ENCODE measurements around the gene RNF220.

RNF220 gene

DNA sequence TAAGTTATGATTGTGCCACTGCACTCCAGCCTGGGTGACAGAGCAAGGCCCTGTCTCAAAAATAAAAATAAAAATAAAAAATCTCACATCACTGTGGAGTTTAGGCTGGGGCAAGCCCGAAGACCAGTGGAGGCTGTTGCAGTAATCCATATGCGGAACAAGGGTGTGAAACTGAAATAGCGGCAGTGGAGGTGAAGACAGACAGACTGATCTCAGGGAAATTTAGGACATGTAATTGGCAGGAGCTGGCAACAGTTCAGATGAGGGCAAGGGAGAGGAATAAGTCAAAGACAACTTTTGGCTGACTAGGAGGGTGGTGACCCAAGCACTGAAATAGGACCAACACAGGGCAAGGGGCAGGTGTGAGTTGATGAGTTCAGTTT, 277.8 kb downstream of the RNF220 start:
- WGBS (ENCODE audit: extremely low coverage, insufficient coverage, insufficient read length): no CpG with 5 or more reads among the region's 3 CpGs
- Histone ChIP-seq H3K27ac (ENCODE audit: low read depth, low read length) (no peak overlapping the region), H3K27me3 (ENCODE audit: insufficient read depth, low read length) (peaks cover under 1% of the 10 kb centered on the region)

GRCh38 chr1:44684525-44684924, 279.5 kb downstream of the RNF220 start:
- DNase-seq: no peak
- no CpG with 5 or more reads among the region's 1 CpG for WGBS (ENCODE audit: extremely low coverage, insufficient coverage, insufficient read length)
- Histone ChIP-seq H3K27ac (ENCODE audit: low read depth, low read length) (no peak overlapping the region), H3K36me3 (ENCODE audit: control insufficient read depth in 1 of 2, insufficient read depth in 2 of 2, low read length in 2 of 2) (no peaks in the 10 kb centered on the region), H3K27me3 (ENCODE audit: insufficient read depth, low read length) (peaks cover 2% of the 10 kb centered on the region), H3K4ac (ENCODE audit: low read depth, low read length) (no peak overlapping the region), H2AK5ac (ENCODE audit: low read length) (no peak overlapping the region), H2BK120ac (ENCODE audit: insufficient read depth, low read length, poor library complexity) (no peak overlapping the region), H2BK12ac (ENCODE audit: low read length) (no peak overlapping the region), H3K4me1 (ENCODE audit: control insufficient read depth in 1 of 2, insufficient read depth in 2 of 2, low read length in 2 of 2) (no peaks in the 10 kb centered on the region), H2AFZ (ENCODE audit: insufficient read depth, low read length, poor library complexity) (no peak overlapping the region), H4K8ac (ENCODE audit: low read depth, low read length) (no peak overlapping the region), H4K91ac (ENCODE audit: low read depth, low read length) (no peak overlapping the region), H3K9me3 (ENCODE audit: insufficient read depth, low read depth, low read length) (no peaks in the 10 kb centered on the region), H3K79me1 (ENCODE audit: low read length) (no peaks in the 10 kb centered on the region), H3K4me3 (ENCODE audit: low read depth, low read length) (no peak overlapping the region), H2BK5ac (ENCODE audit: low read depth, low read length, poor library complexity) (no peak overlapping the region), H3K79me2 (ENCODE audit: control insufficient read depth, insufficient read depth, low read length, poor library complexity) (no peaks in the 10 kb centered on the region), H3K23ac (ENCODE audit: low read length) (no peak overlapping the region), H3K9ac (ENCODE audit: low read length) (no peak overlapping the region), H4K12ac (ENCODE audit: low read depth, low read length) (no peak overlapping the region), H3K4me2 (ENCODE audit: low read length) (no peak overlapping the region), H3K18ac (ENCODE audit: low read length) (no peak overlapping the region), H3K14ac (ENCODE audit: low read length) (no peak overlapping the region)

More for the DNA sequence above, 277.8 kb downstream of the RNF220 start:
- H4K12ac ChIP-seq (ENCODE audit: low read depth, low read length): no peak overlapping the region
- H4K91ac ChIP-seq (ENCODE audit: low read depth, low read length): no peak overlapping the region
- no peaks in the 10 kb centered on the region for H3K36me3 ChIP-seq (ENCODE audit: control insufficient read depth in 1 of 2, insufficient read depth in 2 of 2, low read length in 2 of 2)
- no peak overlapping the region for H3K4me2 ChIP-seq (ENCODE audit: low read length)
- no peak overlapping the region for H2BK12ac ChIP-seq (ENCODE audit: low read length)
- H3K79me1 ChIP-seq (ENCODE audit: low read length): no peaks in the 10 kb centered on the region
- H2AFZ ChIP-seq (ENCODE audit: insufficient read depth, low read length, poor library complexity): no peak overlapping the region
- H3K9ac ChIP-seq (ENCODE audit: low read length): peak overlapping the region; percentile 36
- no peaks in the 10 kb centered on the region for H3K9me3 ChIP-seq (ENCODE audit: insufficient read depth, low read depth, low read length)
- H3K79me2 ChIP-seq (ENCODE audit: control insufficient read depth, insufficient read depth, low read length, poor library complexity): no peaks in the 10 kb centered on the region
- no peak overlapping the region for H3K14ac ChIP-seq (ENCODE audit: low read length)
- H3K18ac ChIP-seq (ENCODE audit: low read length): no peak overlapping the region
- no peak overlapping the region for H3K23ac ChIP-seq (ENCODE audit: low read length)
- H3K4me1 ChIP-seq (ENCODE audit: control insufficient read depth in 1 of 2, insufficient read depth in 2 of 2, low read length in 2 of 2): no peaks in the 10 kb centered on the region
- no peak for DNase-seq
- H2AK5ac ChIP-seq (ENCODE audit: low read length): no peak overlapping the region
- no peak overlapping the region for H3K4ac ChIP-seq (ENCODE audit: low read depth, low read length)
- H2BK5ac ChIP-seq (ENCODE audit: low read depth, low read length, poor library complexity): no peak overlapping the region
- H2BK120ac ChIP-seq (ENCODE audit: insufficient read depth, low read length, poor library complexity): no peak overlapping the region
- H3K4me3 ChIP-seq (ENCODE audit: low read depth, low read length): no peak overlapping the region
- H4K8ac ChIP-seq (ENCODE audit: low read depth, low read length): no peak overlapping the region

- H3K18ac ChIP-seq (ENCODE audit: low read length): no peak overlapping the region
- no peaks in the 10 kb centered on the region for H3K79me2 ChIP-seq (ENCODE audit: control insufficient read depth, insufficient read depth, low read length, poor library complexity)
- H2BK120ac ChIP-seq (ENCODE audit: insufficient read depth, low read length, poor library complexity): no peak overlapping the region
- H4K12ac ChIP-seq (ENCODE audit: low read depth, low read length): no peak overlapping the region
- no peak overlapping the region for H4K91ac ChIP-seq (ENCODE audit: low read depth, low read length)
- H3K4me1 ChIP-seq (ENCODE audit: control insufficient read depth in 1 of 2, insufficient read depth in 2 of 2, low read length in 2 of 2): no peaks in the 10 kb centered on the region
- no peak overlapping the region for H2BK12ac ChIP-seq (ENCODE audit: low read length)
- H3K4me2 ChIP-seq (ENCODE audit: low read length): no peak overlapping the region
- no peak overlapping the region for H3K27ac ChIP-seq (ENCODE audit: low read depth, low read length)
- no peak overlapping the region for H2BK5ac ChIP-seq (ENCODE audit: low read depth, low read length, poor library complexity)
- peaks cover 2% of the 10 kb centered on the region for H3K27me3 ChIP-seq (ENCODE audit: insufficient read depth, low read length)
- H3K9ac ChIP-seq (ENCODE audit: low read length): no peak overlapping the region
- H3K14ac ChIP-seq (ENCODE audit: low read length): no peak overlapping the region
- no peaks in the 10 kb centered on the region for H3K9me3 ChIP-seq (ENCODE audit: insufficient read depth, low read depth, low read length)
- WGBS (ENCODE audit: extremely low coverage, insufficient coverage, insufficient read length): no CpG with 5 or more reads among the region's 4 CpGs
- H2AK5ac ChIP-seq (ENCODE audit: low read length): no peak overlapping the region
- H3K4me3 ChIP-seq (ENCODE audit: low read depth, low read length): no peak overlapping the region
- no peak overlapping the region for H3K4ac ChIP-seq (ENCODE audit: low read depth, low read length)
- H2AFZ ChIP-seq (ENCODE audit: insufficient read depth, low read length, poor library complexity): no peak overlapping the region
- H3K79me1 ChIP-seq (ENCODE audit: low read length): no peaks in the 10 kb centered on the region
- H4K8ac ChIP-seq (ENCODE audit: low read depth, low read length): no peak overlapping the region
- no peaks in the 10 kb centered on the region for H3K36me3 ChIP-seq (ENCODE audit: control insufficient read depth in 1 of 2, insufficient read depth in 2 of 2, low read length in 2 of 2)
- DNase-seq: no peak
- H3K23ac ChIP-seq (ENCODE audit: low read length): no peak overlapping the region
Observed at GRCh38 chr1:44685218-44685617, 280.2 kb downstream of the RNF220 start.

DNA sequence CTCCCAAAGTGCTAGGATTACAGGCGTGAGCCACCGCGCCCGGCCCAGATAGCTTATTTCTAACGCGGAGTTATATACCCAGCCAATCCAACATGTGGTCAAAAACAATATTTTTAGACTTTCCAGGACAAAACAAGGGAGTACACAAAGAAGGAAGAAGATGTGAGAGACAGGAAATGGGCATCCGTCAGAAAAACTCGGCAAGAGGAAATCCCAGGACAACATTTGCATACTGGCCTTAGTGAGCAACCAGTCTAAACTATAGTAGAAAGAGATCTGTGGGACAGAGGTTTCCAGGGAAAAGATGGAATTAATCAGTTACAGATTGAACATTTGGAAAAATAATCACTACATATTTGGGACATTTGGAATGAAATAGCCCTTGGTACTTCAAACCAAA, 280.8 kb downstream of the RNF220 start:
- H3K4me3 ChIP-seq (ENCODE audit: low read depth, low read length): no peak overlapping the region
- H3K9me3 ChIP-seq (ENCODE audit: insufficient read depth, low read depth, low read length): no peaks in the 10 kb centered on the region
- H2BK120ac ChIP-seq (ENCODE audit: insufficient read depth, low read length, poor library complexity): no peak overlapping the region
- no CpG with 5 or more reads among the region's 8 CpGs for WGBS (ENCODE audit: extremely low coverage, insufficient coverage, insufficient read length)
- H3K4ac ChIP-seq (ENCODE audit: low read depth, low read length): no peak overlapping the region
- no peak overlapping the region for H3K27ac ChIP-seq (ENCODE audit: low read depth, low read length)
- no peak overlapping the region for H2AK5ac ChIP-seq (ENCODE audit: low read length)
- no peak overlapping the region for H3K14ac ChIP-seq (ENCODE audit: low read length)
- H4K12ac ChIP-seq (ENCODE audit: low read depth, low read length): no peak overlapping the region
- peaks cover 2% of the 10 kb centered on the region for H3K27me3 ChIP-seq (ENCODE audit: insufficient read depth, low read length)
- no peaks in the 10 kb centered on the region for H3K79me2 ChIP-seq (ENCODE audit: control insufficient read depth, insufficient read depth, low read length, poor library complexity)
- no peak overlapping the region for H2BK5ac ChIP-seq (ENCODE audit: low read depth, low read length, poor library complexity)
- H4K8ac ChIP-seq (ENCODE audit: low read depth, low read length): no peak overlapping the region
- no peaks in the 10 kb centered on the region for H3K4me1 ChIP-seq (ENCODE audit: control insufficient read depth in 1 of 2, insufficient read depth in 2 of 2, low read length in 2 of 2)
- H4K91ac ChIP-seq (ENCODE audit: low read depth, low read length): no peak overlapping the region
- H3K23ac ChIP-seq (ENCODE audit: low read length): no peak overlapping the region
- no peak overlapping the region for H3K4me2 ChIP-seq (ENCODE audit: low read length)
- H3K79me1 ChIP-seq (ENCODE audit: low read length): no peaks in the 10 kb centered on the region
- DNase-seq: no peak
- H3K36me3 ChIP-seq (ENCODE audit: control insufficient read depth in 1 of 2, insufficient read depth in 2 of 2, low read length in 2 of 2): no peaks in the 10 kb centered on the region
- H2BK12ac ChIP-seq (ENCODE audit: low read length): no peak overlapping the region
- H3K18ac ChIP-seq (ENCODE audit: low read length): no peak overlapping the region
- no peak overlapping the region for H2AFZ ChIP-seq (ENCODE audit: insufficient read depth, low read length, poor library complexity)
- no peak overlapping the region for H3K9ac ChIP-seq (ENCODE audit: low read length)

Data from trophoblast cell (in vitro differentiated cells and primary cell).